ENCODE data around the gene PDGFC.

Gene PDGFC

GRCh38 chr4:156820931-156821330, 150.7 kb downstream of the PDGFC start:
- no peaks in the 10 kb centered on the region for H3K27me3 Mint-ChIP-seq
- no peaks in the 10 kb centered on the region for H3K36me3 Mint-ChIP-seq (ENCODE audit: low read depth)
- no peak overlapping the region for H3K4me3 Mint-ChIP-seq
- no peak overlapping the region for H3K27ac Mint-ChIP-seq
- no peaks in the 10 kb centered on the region for H3K9me3 Mint-ChIP-seq
- no peaks in the 10 kb centered on the region for H3K4me1 Mint-ChIP-seq (ENCODE audit: low read depth)

DNA sequence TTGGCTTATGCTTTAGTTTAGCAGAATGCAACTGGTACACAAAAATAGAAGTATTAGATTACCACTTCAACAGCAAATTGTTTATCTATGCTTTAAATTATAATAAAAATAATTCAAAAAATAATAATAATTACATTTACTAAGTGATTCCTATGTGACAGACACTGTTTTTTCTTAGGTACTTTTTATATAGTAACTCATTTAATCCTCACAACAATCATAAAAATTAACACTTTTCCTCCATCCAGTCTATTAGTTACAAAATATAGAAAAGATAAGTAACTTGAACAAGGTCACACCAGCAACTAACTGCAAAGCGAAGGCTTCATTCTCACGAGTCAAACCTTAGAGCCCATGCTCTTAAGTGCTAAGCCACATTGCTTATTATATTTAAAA, 155.2 kb downstream of the PDGFC start:
- Mint-ChIP-seq H3K4me3 (no peak overlapping the region), H3K9me3 (peaks cover 7% of the 10 kb centered on the region), H3K27ac (no peak overlapping the region), H3K27me3 (no peaks in the 10 kb centered on the region), H3K36me3 (ENCODE audit: low read depth) (no peaks in the 10 kb centered on the region), H3K4me1 (ENCODE audit: low read depth) (no peaks in the 10 kb centered on the region)

DNA sequence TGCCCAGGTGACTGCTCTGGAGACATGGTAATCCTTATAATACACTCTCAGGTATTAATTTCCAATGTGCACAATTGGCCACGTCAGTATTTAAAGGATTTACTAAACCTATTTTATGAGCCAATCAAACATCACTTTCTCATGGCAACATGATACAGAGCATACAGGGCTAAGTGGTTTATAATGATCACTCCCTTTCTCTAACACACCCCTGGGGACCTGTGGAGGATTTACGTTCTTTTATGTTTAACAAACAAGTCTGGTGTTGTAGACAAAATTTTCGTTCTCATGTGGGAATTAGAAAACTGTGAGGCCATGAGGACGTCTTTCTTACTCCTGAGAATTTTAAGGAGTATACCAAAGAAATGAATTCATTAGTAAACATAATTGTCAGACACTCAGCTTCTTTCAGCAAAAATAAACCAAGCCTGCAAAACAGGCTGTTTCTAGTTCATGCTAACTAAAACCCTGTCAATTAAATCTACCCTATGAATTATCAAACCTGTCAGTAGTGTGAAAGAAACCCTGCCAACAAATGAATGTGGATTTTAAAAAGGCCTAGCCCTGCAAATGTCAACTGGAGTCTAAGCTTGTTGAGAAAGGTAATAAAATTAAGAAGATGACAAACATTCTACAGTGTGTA, 155.8 kb downstream of the PDGFC start:
- no peaks in the 10 kb centered on the region for H3K4me1 Mint-ChIP-seq (ENCODE audit: low read depth)
- no peaks in the 10 kb centered on the region for H3K36me3 Mint-ChIP-seq (ENCODE audit: low read depth)
- no peak overlapping the region for H3K27ac Mint-ChIP-seq
- peaks cover 8% of the 10 kb centered on the region for H3K9me3 Mint-ChIP-seq
- H3K4me3 Mint-ChIP-seq, result no peak overlapping the region
- H3K27me3 Mint-ChIP-seq, result no peaks in the 10 kb centered on the region

- no peak overlapping the region for H3K27ac Mint-ChIP-seq
- H3K4me1 Mint-ChIP-seq (ENCODE audit: low read depth), result no peaks in the 10 kb centered on the region
- peaks cover 8% of the 10 kb centered on the region for H3K9me3 Mint-ChIP-seq
- no peaks in the 10 kb centered on the region for H3K36me3 Mint-ChIP-seq (ENCODE audit: low read depth)
- no peak overlapping the region for H3K4me3 Mint-ChIP-seq
- no peaks in the 10 kb centered on the region for H3K27me3 Mint-ChIP-seq
Measured at GRCh38 chr4:156811963-156812362, 159.6 kb downstream of the PDGFC start.

GRCh38 chr4:156811286-156811685, 160.3 kb downstream of the PDGFC start:
- H3K36me3 Mint-ChIP-seq (ENCODE audit: low read depth), result no peaks in the 10 kb centered on the region
- H3K27ac Mint-ChIP-seq, result no peak overlapping the region
- peaks cover 8% of the 10 kb centered on the region for H3K9me3 Mint-ChIP-seq
- H3K4me3 Mint-ChIP-seq, result no peak overlapping the region
- no peaks in the 10 kb centered on the region for H3K27me3 Mint-ChIP-seq
- no peaks in the 10 kb centered on the region for H3K4me1 Mint-ChIP-seq (ENCODE audit: low read depth)

GRCh38 chr4:156805696-156806095, 165.9 kb downstream of the PDGFC start:
- Mint-ChIP-seq H3K4me1 (ENCODE audit: low read depth) (no peaks in the 10 kb centered on the region), H3K27me3 (no peaks in the 10 kb centered on the region), H3K27ac (no peak overlapping the region), H3K4me3 (no peak overlapping the region), H3K9me3 (no peaks in the 10 kb centered on the region), H3K36me3 (ENCODE audit: low read depth) (no peaks in the 10 kb centered on the region)

- no peak overlapping the region for H3K4me3 Mint-ChIP-seq
- H3K27ac Mint-ChIP-seq, result no peak overlapping the region
- no peaks in the 10 kb centered on the region for H3K27me3 Mint-ChIP-seq
- no peaks in the 10 kb centered on the region for H3K36me3 Mint-ChIP-seq (ENCODE audit: low read depth)
- no peaks in the 10 kb centered on the region for H3K4me1 Mint-ChIP-seq (ENCODE audit: low read depth)
- no peaks in the 10 kb centered on the region for H3K9me3 Mint-ChIP-seq
Measured at GRCh38 chr4:156803056-156803455, 168.5 kb downstream of the PDGFC start.

- Mint-ChIP-seq H3K9me3 (no peaks in the 10 kb centered on the region), H3K27me3 (no peaks in the 10 kb centered on the region), H3K27ac (no peak overlapping the region), H3K4me1 (ENCODE audit: low read depth) (no peaks in the 10 kb centered on the region), H3K36me3 (ENCODE audit: low read depth) (no peaks in the 10 kb centered on the region), H3K4me3 (no peak overlapping the region)
Measured at GRCh38 chr4:156800463-156800862, 171.1 kb downstream of the PDGFC start.

DNA sequence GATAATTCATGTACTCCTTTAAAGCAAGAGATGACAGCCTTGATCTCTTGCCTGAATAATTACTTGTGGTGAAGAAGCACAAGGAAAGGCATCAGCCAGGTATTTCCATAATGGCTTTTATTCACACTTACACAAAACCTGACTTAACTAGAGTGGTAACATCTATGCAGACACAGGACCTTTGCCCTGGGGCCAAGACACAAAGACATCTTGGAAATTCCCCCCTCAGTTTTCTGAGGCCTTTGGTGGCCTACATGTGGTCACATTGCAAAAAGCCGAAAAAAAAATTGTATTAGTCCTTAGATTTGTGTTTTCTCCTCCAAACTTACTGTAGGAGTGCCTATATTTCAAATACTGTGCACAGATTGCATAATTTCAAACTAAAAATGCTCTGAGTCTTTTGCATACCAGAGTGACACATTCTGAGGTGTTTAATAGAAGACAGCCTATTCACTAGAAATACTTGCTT, 172.4 kb downstream of the PDGFC start:
- Mint-ChIP-seq H3K27me3 (no peaks in the 10 kb centered on the region), H3K36me3 (ENCODE audit: low read depth) (no peaks in the 10 kb centered on the region), H3K9me3 (no peaks in the 10 kb centered on the region), H3K27ac (no peak overlapping the region), H3K4me1 (ENCODE audit: low read depth) (no peaks in the 10 kb centered on the region), H3K4me3 (no peak overlapping the region)

GRCh38 chr4:156798438-156798837, 173.2 kb downstream of the PDGFC start:
- no peaks in the 10 kb centered on the region for H3K36me3 Mint-ChIP-seq (ENCODE audit: low read depth)
- H3K4me1 Mint-ChIP-seq (ENCODE audit: low read depth), result no peaks in the 10 kb centered on the region
- no peaks in the 10 kb centered on the region for H3K27me3 Mint-ChIP-seq
- no peak overlapping the region for H3K27ac Mint-ChIP-seq
- H3K9me3 Mint-ChIP-seq, result no peaks in the 10 kb centered on the region
- H3K4me3 Mint-ChIP-seq, result no peak overlapping the region

DNA sequence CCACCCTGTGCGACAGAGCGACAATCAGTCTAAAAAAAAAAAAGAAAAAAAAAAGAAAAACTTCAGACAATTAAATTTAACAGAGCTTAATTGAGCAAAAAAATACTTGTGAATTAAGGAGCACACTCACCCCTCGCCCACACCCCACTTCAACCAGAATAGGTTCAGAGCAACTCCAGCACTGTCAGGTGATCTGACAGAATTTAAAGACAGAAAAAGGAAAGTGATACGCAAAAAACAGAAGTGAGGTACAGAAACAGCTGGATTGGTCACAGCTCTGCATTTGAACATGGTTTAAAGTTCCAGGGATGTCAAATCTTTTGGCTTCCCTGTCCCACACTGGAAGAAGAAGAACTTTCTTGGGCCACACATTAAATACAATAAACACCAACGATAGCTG, 174.4 kb downstream of the PDGFC start:
- Mint-ChIP-seq H3K36me3 (ENCODE audit: low read depth) (no peaks in the 10 kb centered on the region), H3K27ac (no peak overlapping the region), H3K4me3 (no peak overlapping the region), H3K9me3 (no peaks in the 10 kb centered on the region), H3K4me1 (ENCODE audit: low read depth) (no peaks in the 10 kb centered on the region), H3K27me3 (no peaks in the 10 kb centered on the region)

DNA sequence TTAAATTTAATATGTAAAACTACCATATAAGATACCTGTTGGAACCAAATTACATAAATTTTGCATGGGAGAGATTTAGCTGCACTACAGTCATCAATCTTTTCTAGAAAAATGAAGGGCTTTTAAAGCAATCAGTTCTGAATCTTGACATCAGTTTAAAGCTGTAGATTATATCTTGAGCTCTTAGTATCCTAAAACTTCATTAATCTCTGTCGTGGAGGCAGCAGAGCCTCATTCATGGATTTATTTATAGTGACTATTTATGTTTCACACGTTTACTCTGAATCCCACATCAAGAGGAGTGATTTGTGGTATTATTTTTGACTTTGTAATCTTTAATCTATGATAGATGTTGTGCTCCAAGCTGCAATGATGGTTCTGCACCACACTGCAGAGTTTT, 175.9 kb downstream of the PDGFC start:
- Mint-ChIP-seq H3K4me3 (no peak overlapping the region), H3K36me3 (ENCODE audit: low read depth) (no peaks in the 10 kb centered on the region), H3K4me1 (ENCODE audit: low read depth) (no peaks in the 10 kb centered on the region), H3K9me3 (no peaks in the 10 kb centered on the region), H3K27me3 (no peaks in the 10 kb centered on the region), H3K27ac (no peak overlapping the region)

DNA sequence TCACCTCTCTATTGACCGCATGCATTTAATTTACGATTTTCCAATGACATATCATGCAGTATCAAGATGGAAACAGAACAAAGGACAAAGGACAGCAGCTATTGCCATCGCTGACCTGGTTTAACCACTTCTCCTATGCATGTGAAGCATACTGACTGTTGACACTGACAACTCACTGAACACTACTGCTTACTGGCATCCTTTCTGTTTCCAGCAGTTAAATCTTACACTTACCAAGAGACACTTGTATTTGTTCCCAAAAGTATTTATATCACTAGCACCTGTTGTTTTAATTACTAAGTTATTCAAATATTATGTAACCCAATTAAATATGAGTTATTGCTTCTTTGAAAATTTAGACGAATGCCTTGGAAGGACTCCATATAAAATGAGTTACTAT, 176.7 kb downstream of the PDGFC start:
- no peaks in the 10 kb centered on the region for H3K36me3 Mint-ChIP-seq (ENCODE audit: low read depth)
- no peaks in the 10 kb centered on the region for H3K27me3 Mint-ChIP-seq
- H3K9me3 Mint-ChIP-seq, result no peaks in the 10 kb centered on the region
- no peak overlapping the region for H3K27ac Mint-ChIP-seq
- H3K4me3 Mint-ChIP-seq, result no peak overlapping the region
- H3K4me1 Mint-ChIP-seq (ENCODE audit: low read depth), result no peaks in the 10 kb centered on the region

- Mint-ChIP-seq H3K27me3 (no peaks in the 10 kb centered on the region), H3K36me3 (ENCODE audit: low read depth) (no peaks in the 10 kb centered on the region), H3K9me3 (no peaks in the 10 kb centered on the region), H3K4me3 (no peak overlapping the region), H3K4me1 (ENCODE audit: low read depth) (no peaks in the 10 kb centered on the region), H3K27ac (no peak overlapping the region)
Measured at GRCh38 chr4:156792462-156793085, 179.0 kb downstream of the PDGFC start.

GRCh38 chr4:156790866-156791265, 180.7 kb downstream of the PDGFC start:
- Mint-ChIP-seq H3K27me3 (no peaks in the 10 kb centered on the region), H3K27ac (no peak overlapping the region), H3K36me3 (ENCODE audit: low read depth) (no peaks in the 10 kb centered on the region)

GRCh38 chr4:156788782-156789181, 182.8 kb downstream of the PDGFC start:
- Mint-ChIP-seq H3K27me3 (no peaks in the 10 kb centered on the region), H3K27ac (no peak overlapping the region), H3K36me3 (ENCODE audit: low read depth) (no peaks in the 10 kb centered on the region), H3K9me3 (peaks cover 2% of the 10 kb centered on the region), H3K4me3 (no peak overlapping the region), H3K4me1 (ENCODE audit: low read depth) (no peaks in the 10 kb centered on the region)

More at GRCh38 chr4:156790866-156791265, 180.7 kb downstream of the PDGFC start:
- H3K4me3 Mint-ChIP-seq, result no peak overlapping the region
- no peaks in the 10 kb centered on the region for H3K9me3 Mint-ChIP-seq
- H3K4me1 Mint-ChIP-seq (ENCODE audit: low read depth), result no peaks in the 10 kb centered on the region
